DMS53 treated with DMSO at 0.1 percent for 48 hours (cell line): Measurements from ENCODE around the gene EML6.

Source experiments
- DNase-seq: peaks from one replicate; lab custom pipeline; 2025; ENCODE audit not compliant: unreplicated experiment; lab: John Stamatoyannopoulos, UW

EML6 gene

DNA sequence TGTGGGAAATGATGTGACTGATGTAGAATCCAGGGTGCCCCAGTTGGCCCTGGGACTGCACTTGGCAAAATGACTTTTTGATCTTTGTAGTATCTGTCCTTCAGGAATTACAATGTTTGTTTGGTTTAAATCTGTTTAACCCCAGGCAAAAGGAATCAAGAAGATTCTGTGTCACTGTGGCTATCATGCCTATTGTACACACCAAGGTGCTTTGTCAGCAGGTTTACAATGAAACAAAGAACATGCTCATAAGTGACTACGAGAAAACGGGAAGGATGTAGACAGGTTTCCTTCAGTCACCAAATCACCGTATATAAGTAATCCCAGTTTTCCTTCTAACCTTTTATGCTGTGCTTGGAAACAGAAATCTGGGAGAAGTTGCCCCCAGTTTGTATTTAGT lies 217.3 kb downstream of the EML6 start:
- DNase-seq, result no peak

DNA sequence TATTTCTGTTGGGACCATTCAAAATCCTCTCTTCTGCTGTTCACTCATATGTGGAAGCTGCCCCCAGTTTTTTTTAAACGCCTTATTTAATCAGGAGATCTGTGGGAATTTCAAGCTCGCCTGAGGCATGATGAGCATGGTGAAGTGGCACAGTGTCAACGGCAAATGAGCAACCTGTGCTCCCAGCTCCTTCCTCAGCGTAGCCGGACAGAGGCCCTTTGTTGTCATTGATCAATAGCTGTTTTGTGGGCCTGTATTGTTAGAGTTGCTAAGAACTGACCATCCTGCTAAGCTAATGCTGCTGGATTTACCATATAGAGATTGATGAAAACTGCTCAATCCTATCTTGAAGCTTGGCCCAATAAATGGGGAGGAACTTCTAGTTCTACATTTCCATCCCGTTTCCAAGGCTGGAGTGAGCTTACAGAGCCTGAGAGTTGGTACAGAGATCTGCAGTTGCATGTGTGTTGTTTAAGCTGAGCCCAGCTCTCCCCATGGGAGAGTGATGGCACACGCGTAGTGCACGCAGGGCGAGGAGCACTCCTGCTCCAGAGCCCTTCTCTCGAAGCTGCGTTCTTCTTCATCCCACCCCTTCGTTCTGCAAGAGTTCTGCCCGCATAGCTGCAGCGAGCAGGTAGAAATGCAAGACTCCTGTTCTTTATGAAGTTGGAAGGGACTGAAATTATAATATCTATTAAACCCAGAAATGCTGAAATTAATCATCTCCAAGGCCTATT lies 218.0 kb downstream of the EML6 start:
- DNase-seq, result no peak

DNA sequence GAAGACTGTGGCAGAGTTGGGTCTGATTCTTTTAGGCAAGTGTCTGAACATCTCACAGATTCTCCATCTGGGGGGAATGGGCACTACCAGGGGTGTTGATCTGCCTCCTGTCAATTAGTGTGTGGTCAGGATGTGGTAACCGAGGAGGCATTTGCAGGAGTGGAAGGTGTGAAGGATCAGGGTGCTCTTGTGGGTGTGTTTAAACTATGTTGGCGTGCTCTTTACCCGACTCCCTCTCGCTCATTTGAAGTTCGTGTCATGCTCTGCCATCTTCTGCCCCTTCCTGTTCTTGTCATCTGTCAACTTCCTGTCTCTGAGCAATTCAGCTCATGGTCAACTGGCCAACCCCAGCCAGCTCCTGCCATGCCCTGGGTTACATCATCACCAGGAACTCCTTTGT lies 218.9 kb downstream of the EML6 start:
- DNase-seq, result no peak

DNA sequence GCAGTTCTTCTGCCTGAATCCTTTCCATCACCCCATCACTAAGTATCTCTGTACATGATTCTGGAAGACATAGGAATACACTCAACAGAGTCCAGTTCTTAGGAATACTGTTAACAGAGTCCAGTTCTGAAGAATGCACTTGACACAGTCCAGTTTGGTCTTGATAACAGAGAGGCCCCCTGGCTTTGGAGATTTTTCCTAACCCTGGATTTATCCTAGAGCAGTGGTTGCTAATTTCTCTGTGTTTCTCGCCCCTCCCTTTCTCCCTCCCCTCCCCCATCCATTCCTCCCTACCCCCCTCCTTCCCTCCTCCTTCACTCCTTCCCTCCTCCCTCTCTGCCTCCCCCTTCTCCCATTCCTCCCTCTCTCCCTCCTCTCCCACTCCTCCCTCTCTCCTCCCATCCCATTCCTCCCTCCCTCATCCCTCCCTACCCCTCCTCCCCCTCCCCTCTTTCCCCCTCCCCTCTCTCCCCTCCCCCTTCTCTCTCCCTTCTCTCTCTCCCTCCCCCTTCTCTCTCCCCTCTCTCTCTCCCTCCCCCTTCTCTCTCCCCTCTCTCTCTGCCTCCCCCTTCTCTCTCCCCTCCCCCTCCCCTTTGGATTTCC lies 221.4 kb downstream of the EML6 start:
- no peak for DNase-seq

DNA sequence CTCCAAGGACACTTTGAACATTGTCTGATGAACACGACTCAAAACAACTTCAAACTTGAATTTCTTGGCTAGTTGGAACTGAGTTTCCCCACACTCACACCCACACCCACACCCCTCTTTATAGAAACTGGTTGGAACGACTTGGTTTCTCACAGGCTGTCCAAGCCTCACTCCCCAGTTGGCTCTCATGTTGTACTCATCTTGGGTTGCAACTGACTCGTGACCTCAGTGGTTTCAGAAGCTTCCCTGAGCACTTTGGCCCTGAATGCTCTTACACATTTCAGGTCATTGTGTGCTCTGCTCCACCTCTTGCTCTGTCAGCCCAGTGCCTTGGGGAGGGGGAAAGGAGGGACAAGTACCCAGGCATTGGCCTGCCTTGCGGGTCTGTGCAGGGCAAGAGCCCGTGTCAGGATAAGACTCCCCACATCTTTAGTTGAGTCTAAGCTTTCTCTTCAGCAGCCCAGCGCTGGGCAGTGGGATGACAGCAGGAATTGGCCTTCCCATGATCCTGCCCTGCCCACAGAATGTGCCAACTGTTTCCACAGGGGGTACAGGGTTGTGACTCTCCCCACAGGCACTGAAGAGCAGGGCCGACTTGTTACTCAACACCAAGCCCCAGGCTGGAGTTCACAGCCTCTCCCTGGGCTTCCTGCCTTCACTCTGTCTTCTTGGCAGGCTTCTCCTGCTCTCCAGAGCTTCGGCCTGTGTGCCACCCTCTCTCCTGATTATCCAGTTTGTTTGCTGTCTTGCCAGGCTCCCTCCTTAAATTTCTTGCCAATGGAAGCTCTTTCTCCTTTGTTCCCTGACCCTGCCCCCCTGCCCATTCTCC lies 222.1 kb downstream of the EML6 start:
- DNase-seq, result no peak

DNA sequence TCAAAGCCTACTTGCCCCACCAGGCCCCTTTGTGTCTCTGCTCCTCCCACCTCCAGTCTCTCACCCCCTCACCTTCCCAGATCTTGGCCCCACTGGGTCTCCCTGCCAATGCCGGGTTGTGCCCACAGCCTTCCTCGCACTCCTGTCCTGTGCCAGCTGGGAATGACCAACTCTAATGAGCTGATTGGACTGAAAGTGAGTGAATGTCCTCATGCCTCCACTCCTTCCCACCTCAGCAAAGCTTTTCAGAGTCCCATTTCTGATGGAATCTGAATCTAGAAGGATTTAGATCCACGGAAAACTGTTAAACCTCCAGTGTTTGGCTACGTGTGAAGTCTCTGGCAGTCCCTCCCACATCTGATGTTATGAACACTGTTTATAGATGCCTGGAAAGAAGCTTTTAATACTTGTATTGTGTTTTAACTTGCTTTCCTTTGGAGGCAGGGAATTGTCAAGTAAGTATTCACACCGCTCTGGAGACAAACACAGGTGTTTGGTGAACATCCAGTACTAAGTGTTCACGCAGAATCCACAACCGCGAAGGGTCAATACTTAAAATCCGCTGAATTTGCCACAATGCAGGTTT lies 222.9 kb downstream of the EML6 start:
- DNase-seq, result no peak

DNA sequence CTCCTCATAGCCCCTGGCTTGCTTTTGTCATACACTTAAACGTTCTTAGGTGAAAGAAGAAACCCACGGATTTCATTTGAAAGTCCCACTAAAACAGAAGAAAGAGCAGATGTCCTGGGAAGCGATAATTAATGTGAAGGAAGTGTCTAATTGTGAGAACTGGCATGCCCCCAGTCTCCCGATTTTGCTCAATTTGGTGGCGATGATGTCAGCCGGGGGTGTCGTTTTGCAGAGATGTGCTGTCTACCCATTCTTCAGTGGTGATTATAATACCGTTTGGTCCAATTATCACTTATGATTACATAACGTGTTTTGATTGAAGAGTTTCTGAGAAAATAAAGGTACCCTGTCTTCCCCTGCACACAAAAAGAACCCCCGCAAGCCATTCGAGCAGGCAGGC lies 223.7 kb downstream of the EML6 start:
- DNase-seq, result no peak

DNA sequence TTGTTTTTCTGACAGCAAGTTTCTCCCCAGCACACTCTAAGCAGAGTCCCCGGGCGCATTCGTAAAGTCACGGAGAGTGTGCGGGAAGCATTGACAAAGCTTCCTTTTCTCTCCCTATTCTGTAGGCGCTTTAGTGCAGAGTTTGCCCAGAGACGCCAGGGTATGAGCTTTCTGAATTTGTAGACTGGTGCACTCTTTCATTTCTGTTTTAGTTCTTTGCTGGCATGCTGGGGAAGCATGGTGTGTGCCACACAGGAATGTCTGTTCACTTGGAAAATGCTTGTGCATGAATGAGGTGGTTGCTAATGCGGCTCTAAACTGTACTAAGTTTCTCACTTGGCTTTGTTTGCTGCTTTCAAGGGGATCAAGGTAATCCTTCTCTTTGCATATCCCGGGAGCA lies 224.2 kb downstream of the EML6 start:
- DNase-seq, result no peak

DNA sequence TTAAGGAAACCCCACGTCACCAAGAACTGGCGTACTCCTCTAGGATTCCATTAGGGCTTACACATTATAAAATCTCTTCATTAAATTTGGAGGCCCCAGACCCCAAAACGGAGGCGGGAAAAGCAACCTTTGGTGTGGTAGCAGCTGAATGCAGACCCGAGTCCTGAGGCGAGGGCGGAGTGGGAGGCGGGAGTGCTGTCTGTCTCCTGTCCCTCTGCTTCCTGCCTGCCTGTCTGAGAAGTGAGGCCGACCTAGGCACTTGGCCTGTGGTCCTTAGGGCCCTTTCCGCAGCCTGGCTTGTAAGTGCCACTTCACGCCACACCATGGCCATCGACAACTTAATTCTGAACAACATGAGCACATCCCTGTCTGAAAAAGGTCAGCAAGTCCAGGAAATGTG lies 224.7 kb downstream of the EML6 start:
- no peak for DNase-seq

DNA sequence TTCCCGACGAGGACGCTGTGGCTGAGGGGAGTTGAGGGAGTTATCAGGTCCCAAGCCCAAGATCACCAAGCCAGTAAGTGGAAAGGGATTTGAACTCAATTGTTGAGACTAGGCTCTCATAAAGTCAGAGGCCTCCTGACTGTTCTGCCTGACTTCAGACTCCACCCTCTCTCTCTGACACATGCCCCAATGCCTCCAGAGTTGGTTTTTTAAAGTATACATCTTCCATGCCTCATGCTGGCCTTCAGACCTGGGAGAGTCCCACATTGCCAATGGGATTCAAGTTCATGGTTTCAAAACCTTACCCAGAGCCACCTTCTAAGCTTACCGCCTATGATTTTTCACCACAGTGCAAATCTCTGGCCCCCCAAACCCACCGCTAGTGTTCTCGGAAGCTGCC lies 226.0 kb downstream of the EML6 start:
- no peak for DNase-seq

DNA sequence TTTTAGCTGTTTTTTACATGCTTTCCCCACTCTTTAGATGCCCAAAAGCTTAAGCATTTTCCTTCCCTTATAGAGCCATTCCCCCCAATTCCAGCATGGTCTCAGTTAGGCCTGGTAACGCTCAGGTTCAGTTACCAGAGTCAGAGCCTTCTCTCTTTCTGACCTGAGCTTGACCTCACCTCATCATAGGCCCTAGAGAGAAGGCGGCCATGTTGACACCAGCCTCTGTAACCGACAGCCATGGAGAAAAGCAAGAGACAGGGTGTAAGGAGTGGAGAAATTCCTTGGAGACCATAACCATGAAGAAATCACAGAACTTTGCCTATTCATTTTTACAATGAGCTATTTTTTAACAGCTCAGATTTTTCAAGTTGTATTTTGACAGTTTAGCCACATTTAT lies 227.3 kb downstream of the EML6 start:
- no peak for DNase-seq

DNA sequence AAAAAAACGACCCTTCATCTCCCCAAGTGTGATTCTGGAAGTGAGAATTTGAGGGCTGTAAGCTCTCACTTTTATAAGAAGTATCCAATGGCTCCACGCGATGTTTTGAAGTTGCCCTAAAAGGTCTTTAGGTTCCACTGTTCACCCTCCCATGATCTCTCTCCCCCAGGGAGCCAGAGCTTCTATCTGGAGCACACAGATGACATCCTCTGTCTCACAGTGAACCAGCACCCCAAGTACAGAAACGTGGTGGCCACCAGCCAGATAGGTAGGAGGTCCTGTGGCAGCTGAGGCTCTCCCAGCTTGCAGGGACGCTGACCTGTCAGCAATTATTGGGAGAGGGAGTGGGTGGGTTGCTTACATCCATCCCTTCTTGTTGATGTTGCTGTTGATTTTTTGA lies 229.0 kb downstream of the EML6 start:
- DNase-seq, result no peak

DNA sequence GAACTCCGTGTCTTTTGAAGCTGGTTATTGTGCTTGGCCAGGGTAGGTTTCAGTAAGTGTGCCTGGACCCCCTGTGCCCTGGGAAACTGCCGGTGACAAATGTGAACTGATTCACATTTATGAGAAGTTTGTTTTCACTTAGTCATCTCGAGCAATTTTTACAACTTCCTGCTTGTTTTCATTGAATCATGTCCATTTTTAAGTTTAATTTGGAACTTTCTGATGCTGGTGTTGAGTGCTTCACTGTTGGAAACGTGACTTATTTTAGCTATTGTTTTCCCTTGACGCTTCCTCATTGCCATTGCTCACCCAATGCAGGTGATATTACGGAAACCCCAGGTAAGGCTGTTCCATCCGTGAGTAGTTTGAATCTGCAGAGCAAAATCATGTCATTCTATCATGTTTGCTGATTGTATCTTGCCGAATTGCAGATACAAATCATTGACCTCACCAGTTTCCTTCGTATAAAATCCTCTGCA lies 229.6 kb downstream of the EML6 start:
- DNase-seq, result no peak

DNA sequence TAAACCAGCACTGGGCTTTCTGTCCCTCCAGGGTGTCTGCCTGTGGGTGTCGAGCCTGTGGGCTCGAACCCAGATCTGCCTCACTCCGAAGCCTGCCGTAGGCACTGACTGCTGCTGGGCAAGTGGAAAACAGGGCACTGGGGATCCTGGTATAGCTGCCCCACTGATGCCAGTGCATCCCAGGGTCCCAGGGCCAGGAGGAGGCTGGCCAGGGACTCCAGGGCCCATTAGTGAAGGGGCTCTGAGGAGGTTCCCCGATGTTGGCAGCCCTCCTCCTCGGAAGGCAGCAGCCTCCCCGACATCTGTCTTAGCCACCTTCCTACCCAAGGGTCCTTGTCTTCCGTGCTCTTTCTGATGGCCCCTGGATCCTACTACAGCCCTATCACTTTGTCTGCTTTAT lies 230.7 kb downstream of the EML6 start:
- no peak for DNase-seq

DNA sequence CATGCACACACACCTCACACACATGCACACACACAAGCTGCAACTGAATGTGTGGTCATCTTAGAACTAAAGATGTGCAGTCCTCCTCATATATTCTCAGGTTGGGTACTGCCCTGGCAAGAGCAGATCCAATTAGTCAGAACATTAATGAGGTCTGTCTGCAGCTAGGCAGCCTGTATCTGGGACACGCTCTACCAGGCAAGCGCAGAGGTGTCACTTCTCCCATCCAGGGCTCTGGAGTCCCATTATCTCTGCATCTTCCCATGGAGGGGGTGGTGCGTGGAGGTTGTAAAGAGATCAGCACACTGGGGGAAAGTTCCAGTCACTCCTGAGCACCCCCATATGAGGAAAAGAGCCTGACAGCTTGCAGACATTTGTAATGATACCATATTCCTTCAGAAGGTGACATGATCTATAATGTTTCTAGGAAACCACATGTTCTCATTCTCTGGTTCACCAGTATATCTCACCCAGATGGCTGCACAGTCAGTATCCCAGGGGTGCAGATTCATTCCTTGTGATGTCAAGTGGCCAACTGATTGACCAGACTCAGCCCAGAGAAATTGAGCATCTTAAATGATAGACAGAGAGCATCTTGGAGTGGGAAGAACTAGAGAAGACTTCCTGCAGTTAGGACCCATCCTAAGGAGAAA lies 231.4 kb downstream of the EML6 start:
- no peak for DNase-seq

DNA sequence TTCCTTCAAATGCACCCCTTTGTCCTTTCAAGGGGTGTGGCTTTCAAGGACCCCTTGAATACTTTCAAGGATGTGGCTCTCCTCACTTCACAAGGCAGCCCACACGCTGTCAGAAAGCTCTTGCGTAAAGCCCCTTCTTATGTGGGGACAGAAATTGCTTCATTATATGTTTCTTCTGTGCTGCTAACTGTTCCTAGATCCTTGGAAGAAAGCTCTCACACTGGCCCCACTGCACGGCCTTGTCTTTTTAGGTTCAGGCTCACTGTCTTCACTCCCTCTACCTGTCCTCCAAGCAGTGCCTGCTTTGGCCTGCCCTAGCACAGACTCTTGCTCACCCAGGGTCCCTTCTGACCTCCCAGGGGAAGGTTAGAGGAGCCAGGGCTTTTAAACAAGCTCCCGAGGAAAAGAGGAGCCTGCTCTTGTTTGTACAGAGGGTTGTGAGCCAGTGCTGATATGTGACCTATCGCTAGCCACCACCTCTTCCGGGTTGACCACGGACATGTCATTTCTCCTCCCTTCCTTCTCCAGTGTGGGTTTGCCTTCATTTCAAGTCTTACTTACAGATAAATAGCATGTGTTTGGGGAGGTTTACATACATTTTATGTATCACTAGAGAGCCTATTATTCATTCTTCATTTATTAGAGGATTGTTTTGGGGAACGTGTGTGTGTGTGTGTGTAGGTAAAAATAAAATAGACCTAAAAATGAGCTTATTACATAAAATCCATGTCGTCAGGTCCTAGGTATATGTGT lies 232.1 kb downstream of the EML6 start:
- DNase-seq, result peak; percentile 52

DNA sequence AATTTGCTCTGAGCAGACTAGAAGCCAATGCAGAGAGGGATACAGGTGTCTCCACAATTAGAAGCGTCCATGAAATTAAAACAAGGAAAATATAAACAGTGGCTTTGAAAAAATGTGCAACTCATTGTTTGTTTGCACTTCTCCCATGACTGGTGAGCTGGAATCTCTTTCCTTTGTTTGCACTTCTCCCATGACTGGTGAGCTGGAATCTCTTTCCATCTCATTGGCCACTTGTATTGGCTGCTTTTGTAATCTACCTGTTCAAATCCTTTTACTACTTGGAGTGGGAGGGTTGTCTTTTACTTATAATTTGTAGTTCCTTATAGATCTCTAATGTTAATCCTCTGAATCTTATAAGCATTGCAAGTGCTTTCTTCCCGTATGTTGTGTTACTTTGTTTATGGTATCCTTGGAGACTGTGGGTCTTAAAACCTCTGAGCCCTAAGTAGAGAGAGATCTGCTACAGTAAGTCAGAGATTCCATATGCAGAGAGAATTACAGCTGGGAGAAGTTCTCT lies 232.7 kb downstream of the EML6 start:
- DNase-seq, result peak; percentile 51

DNA sequence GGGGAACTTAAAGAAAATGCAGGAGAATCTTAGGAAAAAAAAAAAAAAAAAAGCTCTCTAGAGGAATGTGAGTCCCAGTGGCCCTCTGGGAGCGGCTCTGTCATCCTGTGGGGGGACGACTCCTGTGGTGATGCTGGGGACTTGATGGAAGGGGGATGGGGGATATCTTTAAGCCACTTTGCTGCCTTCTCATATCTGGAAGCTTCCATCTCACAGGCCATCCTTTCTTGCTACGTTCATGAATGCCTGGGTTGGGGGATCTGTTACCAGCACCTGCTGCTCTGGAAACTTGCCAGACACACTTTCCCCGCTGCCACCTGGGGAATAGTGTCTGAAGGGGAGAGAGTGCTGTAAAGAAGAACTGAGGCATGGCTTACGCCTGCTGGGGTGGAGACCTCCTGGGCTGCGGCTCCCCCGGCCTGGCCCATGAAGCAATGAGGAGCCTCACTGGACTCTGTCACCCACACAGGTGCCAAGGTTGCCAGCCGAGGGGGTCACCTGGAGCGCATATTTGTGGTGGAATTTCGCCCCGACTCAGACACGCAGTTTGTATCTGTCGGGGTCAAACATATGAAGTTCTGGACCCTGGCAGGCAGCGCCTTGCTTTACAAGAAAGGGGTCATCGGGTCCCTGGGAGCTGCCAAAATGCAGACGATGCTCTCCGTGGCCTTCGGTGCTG lies 234.0 kb downstream of the EML6 start:
- DNase-seq, result no peak

DNA sequence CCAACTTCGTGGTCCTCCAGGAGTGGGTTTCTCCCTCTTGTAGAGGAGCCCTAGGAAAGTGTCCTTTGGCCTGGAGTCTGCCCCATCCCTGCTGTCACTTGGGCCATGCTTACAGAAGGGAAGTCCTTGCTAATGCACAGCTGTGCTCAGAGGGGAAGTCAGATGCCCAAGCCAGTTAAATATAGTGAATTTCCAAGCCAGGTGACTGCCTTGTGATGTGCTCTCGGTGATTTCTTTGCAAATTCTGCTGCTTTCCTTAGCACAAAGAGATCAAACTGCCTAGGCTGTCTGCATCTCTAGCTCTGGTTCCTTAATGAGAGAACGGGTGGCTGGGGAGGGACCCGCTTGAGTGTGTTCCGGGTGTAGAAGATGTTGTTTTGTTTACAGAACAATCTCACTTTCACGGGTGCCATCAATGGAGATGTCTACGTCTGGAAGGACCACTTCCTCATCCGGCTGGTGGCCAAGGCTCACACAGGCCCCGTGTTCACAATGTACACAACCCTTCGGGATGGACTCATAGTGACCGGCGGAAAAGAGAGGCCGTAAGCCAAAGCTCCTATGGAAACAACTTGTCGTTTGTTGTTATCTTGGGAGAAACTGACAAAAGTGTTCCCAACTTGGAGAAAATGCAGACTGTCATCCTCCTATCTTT lies 235.4 kb downstream of the EML6 start:
- no peak for DNase-seq
